AG04449 (cell line): ENCODE measurements around the gene IMPA2.
"Not testable (repeated sequence)": the region's sequence is repeated elsewhere in the genome, so short reads cannot be mapped to it uniquely, and the experiment has no call there.

Experiments used
- CTCF ChIA-PET: fragments of 350-600 bp; formaldehyde crosslinking; extraction: SDS; loops from one replicate; lab custom pipeline; 2021; ENCODE audit warnings: antibody characterized with exemption; lab: Yijun Ruan, JAX
- POLR2A ChIA-PET: fragments of 400-600, 350-600 bp; formaldehyde crosslinking; extraction: SDS; loops from one replicate; lab custom pipeline; 2020; ENCODE audit warnings: antibody characterized with exemption, inconsistent platforms; lab: Yijun Ruan, JAX
- DNase-seq: peaks from one replicate; pipeline ENCODE4 v3.0.0-alpha.2; 2010; ENCODE audit warnings: low read depth, low spot score
- H3K4me3 ChIP-seq: 2 replicates; pipeline ENCODE4 v1.5.1; 2011; ENCODE audit warnings: low read depth, mild to moderate bottlenecking, control low read depth, low read length
- TF ChIP-seq, protein P1 (sequence below): IDR thresholded peaks from one replicate; pipeline ENCODE4 v1.5.1; 2011; ENCODE audit warnings: mild to moderate bottlenecking, moderate library complexity, low read length, control low read depth, inconsistent platforms; ENCODE audit not compliant: insufficient read depth; ENCODE audit errors: missing control alignments

Gene IMPA2

DNA sequence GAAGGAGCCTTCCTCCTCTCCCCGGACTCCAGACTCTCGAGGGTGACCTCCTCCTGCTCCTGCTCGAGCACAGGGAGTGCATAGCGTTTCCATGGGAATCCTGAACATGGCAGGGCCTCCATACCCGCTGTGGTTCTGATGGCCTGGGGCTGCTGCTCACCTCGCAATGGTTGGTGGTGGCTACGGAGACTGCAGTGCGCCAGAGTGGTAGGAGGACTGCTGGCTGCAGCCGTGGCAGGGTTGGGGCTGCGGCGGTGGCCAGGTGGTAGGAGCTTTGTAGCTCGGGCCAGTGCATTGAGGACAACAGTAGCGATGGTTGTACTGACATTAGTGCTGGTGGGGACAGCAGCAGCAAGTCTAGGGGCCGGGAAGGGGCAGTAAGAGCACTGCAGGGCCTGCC, 80.4 kb downstream of the IMPA2 start:
- TF ChIP-seq, protein P1, sequence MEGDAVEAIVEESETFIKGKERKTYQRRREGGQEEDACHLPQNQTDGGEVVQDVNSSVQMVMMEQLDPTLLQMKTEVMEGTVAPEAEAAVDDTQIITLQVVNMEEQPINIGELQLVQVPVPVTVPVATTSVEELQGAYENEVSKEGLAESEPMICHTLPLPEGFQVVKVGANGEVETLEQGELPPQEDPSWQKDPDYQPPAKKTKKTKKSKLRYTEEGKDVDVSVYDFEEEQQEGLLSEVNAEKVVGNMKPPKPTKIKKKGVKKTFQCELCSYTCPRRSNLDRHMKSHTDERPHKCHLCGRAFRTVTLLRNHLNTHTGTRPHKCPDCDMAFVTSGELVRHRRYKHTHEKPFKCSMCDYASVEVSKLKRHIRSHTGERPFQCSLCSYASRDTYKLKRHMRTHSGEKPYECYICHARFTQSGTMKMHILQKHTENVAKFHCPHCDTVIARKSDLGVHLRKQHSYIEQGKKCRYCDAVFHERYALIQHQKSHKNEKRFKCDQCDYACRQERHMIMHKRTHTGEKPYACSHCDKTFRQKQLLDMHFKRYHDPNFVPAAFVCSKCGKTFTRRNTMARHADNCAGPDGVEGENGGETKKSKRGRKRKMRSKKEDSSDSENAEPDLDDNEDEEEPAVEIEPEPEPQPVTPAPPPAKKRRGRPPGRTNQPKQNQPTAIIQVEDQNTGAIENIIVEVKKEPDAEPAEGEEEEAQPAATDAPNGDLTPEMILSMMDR, result no peak
- ChIA-PET CTCF (no interaction called here), POLR2A (no interaction called here)
- DNase-seq, result no peak
- no peak overlapping the region for H3K4me3 ChIP-seq

DNA sequence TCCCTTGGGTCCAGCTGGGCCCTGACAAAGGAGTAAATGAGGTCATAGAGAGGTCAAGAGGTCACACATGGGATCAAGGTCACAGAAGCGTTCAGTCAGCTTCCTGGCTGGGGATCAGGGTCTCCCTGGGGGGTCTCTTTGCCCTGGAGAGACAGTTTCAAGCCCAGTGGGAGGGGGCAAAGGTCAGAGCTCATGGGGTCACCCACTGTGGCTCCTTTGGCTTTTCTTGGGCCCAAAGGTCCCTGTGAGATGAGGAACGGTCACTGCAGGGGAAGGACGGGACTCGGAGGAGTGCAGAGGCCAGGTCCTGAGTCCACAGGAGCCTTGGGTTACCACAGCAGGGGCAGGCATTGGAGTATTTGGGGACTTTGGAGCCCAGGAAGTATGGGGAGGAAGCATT, 81.7 kb downstream of the IMPA2 start:
- ChIA-PET CTCF (interaction anchor here (1.0 kb wide), 1 partner anchor 330 kb away, joined by 4 read pairs; no protein-coding TSS in a partner anchor), POLR2A (no interaction called here)
- no peak overlapping the region for H3K4me3 ChIP-seq
- TF ChIP-seq, protein P1, result no peak
- no peak for DNase-seq

DNA sequence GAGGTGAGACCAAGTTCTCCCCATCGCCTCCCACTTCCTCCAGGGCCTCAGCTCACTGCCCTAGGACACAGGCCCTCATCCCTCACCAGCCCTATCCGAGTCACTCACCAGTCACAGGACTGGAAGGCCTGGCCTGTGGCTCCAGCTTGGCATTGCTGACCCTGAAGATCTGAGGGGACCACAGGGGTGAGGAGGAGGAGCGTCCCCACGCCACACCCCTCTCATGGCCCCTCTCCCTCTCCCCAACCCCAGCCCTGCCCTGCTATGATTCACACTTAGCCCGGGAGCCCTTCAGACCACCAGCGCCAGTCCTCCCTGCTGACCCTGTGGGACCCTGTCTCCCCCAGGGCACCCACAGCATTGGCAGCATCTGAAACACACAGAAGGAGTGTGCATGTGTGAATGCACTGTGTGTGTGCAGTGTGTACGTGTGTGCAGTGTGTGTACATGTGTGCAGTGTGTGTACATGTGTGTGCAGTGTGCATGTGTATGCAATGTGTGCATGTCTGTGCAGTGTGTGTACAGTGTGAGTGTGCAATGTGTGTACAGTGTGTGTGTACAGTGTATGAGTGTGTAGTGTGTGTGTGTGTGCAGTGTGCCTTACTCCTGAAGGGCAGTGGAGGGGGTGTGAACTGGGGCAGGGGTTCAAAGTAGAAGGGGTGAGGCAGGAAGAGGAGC, 82.9 kb downstream of the IMPA2 start:
- TF ChIP-seq, protein P1, result no peak
- H3K4me3 ChIP-seq, result no peak overlapping the region
- DNase-seq, result no peak
- ChIA-PET CTCF (interaction anchor here (1.1 kb wide), 1 partner anchor 27 kb away, joined by 3 read pairs; no protein-coding TSS in a partner anchor), POLR2A (no interaction called here)

DNA sequence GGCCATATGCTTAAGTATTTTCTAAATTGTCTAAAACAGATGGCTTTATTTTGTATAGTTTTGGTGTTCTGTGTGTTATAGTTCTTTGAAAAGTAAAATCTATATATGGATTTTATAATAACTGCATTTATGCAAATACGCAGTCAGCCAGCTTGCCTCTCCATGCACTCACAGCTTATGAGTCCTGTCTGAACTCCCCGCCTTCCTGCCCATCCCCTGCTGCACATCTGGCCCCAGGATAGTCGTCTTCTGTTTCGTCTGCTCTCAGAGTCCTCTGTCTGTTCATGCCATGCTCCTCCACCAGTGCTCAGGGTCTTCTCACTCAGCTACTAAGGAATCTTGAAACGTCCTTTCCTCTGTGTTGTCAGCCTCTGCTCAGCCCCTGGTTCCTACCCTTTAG, 84.1 kb downstream of the IMPA2 start:
- CTCF ChIA-PET, result interaction anchor here (1.1 kb wide), 1 partner anchor 28 kb away, joined by 3 read pairs; no protein-coding TSS in a partner anchor
- TF ChIP-seq, protein P1, result no peak
- POLR2A ChIA-PET, result no interaction called here
- no peak overlapping the region for H3K4me3 ChIP-seq
- DNase-seq, result no peak

DNA sequence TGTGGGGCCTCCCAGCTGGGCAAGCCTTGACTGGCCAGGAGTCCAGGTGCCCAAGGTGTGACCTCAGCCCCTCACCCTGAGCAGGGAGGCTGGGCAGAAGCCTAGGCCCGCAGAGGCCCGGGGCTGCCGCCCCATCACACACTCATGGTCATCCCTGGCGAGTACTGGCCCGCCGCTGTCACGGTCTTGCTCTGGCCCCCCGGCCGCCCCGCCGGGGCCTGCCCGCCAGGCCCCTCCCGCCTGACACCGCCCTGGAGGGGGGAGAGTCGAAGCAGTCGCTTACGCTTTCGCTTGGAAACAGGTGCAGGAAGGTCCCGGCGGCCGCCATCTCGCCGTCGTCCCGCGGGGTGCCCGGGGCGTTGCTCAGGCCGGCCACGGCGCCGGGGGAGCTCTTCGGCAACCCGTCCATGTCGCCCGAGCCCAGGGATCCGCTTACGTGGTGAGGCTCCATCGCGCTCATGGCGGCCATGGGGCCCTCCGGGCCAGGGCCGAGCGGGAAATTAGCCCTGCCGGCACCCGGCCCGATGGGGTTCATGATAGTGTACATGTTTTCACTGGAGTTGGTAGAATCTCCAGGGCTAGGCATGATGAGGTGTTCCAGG, 85.7 kb downstream of the IMPA2 start:
- ChIA-PET POLR2A (no interaction called here), CTCF (no interaction called here)
- TF ChIP-seq, protein P1, result no peak
- no peak overlapping the region for H3K4me3 ChIP-seq
- no peak for DNase-seq

DNA sequence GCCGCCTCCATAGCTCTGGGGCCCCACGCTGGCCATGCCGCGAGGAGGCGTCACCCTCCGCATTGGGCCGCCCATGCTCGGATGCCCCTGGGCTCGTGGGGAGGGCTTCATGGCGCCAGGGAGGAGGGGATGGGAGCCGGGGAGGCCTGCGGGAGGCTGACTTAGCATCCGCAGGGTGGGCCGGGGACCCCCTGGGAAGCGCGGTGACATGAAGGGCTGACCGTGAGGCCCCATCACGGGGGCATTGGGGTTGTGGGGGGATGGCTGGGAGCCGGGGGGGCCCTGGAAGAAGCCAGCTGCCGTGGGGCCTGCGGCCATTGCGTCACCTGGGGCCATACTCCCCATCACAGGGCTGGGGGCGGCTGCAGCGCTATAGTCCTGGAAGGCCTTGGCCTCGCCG, 86.4 kb downstream of the IMPA2 start:
- TF ChIP-seq, protein P1, result no peak
- POLR2A ChIA-PET, result no interaction called here
- DNase-seq, result no peak
- CTCF ChIA-PET, result no interaction called here
- no peak overlapping the region for H3K4me3 ChIP-seq

DNA sequence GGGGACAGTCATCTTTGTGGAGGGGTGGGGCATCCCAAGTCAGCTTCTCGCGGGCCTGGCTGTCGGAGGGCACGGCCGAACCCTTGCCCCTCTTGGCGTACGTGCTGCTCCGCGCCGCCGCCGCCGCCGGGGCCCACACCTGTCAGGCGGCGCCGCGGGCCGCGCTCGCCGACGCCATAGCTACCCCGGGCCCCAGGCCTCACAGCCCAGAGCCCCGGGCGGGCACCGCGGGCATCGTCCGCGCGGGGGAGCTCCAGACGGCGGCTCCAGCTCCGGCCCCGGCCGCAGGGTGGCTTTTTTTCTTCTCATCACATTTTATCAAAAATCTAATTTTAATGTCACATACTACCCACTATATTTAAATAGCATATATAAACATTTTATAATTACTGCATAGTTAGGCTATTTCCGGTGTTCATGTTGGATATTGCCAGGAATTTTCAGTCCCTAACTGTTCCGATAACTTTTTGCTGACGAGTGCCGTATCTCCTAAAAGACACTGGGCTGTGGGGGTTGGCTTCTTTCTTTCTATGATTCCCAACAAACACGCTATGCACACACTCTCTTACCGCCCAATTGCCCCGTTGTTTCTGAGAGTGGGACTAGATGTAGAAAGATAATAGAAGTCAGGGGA, 87.1 kb downstream of the IMPA2 start:
- POLR2A ChIA-PET, CTCF ChIA-PET, H3K4me3 ChIP-seq, DNase-seq: not testable (repeated sequence)
